HL-60/S4 treated with phorbol 12-myristate 13-acetate at 8.2 ng/mL for 4 days and 3 days (cell line): ENCODE results near the gene CCDC77.

Experiments used
- in situ Hi-C: fragments of 300-500 bp; cut with MboI; formaldehyde crosslinking; loops from 2 replicates; pipeline ENCODE4 v1.15.0; 2022; ENCODE audit warnings: low sequenced_read_pairs

CCDC77 gene

GRCh38 chr12:452667-453210 lies 51.3 kb downstream of the CCDC77 start:
- in situ Hi-C loops: no loop called here

DNA sequence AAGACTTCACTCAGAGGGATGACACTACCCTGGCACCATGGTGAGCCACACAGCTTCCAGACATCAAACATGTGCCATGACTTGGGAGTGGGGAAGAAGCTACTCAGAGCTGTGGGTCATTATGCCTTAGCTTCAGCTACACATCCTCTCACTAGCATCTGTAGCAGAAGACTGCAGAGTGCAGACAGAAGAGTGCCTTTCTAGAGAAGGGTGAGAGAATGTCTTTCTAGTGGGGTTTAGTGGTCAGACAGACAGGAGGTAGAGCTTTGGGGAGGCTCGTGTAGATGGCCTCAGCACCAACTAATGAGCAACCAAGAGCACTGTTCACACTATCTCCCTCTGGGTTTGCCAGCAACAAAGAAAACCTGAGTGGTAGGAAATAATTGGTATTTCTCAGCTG lies 53.4 kb downstream of the CCDC77 start:
- in situ Hi-C loops: no loop called here

GRCh38 chr12:455821-456220 lies 54.4 kb downstream of the CCDC77 start:
- in situ Hi-C loops: no loop called here

DNA sequence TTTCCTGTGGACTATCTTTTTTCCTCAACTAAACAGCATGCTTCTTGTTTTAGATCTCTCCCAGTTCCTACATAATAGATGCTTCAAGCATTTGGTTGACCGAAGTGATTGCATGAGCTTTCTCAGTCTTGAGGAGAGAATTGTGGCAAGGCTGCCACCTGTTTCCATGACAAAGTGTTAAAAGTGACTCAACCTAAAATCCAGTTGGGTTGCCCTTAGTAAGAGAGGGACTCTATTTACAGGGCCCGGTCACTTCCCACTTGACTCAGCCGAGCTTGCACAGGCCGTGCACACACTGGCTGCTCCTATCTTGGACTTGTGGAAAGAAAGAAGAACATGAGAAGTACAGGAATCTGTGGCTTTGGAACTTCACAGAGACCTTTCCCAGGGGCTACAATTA lies 56.2 kb downstream of the CCDC77 start:
- in situ Hi-C loops: no loop called here

GRCh38 chr12:459050-459429 lies 57.6 kb downstream of the CCDC77 start:
- in situ Hi-C loops: no loop called here

DNA sequence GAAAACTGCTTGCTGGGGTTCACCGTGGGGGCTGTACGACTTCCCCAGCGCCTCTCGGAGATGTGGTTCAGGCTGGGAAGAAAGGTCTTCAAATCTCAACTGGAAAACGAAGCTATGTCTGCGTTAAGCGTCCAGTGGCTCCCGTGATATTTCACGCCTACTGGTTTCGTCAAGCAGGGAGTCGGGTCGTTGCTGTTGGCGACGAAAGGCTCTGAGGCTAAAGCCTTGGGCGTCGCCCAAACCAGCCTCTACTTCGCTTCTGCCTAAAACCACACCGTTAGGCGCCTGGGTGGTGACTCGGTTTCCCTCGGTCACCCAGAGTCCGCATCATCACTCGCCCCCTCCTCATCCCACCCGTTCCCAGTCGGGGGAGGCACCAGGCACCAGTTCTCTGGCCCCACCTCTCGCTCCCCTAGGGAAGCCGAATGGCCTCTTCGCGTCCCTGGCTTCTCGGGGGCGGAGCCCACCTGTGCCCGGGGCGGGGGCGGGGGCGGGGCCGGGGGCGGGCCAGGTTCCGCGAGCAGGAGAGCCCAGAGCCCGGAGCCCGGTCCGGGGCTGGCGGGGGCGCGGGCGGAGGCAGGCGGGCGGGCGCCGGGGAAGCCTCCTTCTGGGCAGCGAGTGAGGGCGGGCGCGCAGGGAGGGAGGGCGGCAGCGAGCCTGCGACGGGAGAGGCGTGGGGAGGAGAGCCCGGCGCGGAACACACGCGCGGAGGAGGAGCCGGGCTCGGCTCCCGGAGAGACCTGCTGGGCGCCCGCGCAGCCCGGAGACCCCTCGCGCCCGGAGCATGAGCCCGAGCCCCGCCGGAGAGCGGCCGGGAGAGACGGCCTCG lies 58.2 kb downstream of the CCDC77 start, which contains the start of gene B4GALNT3:
Gene B4GALNT3, plus strand, starts transcription at position 510 of the 829 bp plus-strand sequence. CDS start 438 bp downstream, outside the sequence.
- in situ Hi-C loops: no loop called here

DNA sequence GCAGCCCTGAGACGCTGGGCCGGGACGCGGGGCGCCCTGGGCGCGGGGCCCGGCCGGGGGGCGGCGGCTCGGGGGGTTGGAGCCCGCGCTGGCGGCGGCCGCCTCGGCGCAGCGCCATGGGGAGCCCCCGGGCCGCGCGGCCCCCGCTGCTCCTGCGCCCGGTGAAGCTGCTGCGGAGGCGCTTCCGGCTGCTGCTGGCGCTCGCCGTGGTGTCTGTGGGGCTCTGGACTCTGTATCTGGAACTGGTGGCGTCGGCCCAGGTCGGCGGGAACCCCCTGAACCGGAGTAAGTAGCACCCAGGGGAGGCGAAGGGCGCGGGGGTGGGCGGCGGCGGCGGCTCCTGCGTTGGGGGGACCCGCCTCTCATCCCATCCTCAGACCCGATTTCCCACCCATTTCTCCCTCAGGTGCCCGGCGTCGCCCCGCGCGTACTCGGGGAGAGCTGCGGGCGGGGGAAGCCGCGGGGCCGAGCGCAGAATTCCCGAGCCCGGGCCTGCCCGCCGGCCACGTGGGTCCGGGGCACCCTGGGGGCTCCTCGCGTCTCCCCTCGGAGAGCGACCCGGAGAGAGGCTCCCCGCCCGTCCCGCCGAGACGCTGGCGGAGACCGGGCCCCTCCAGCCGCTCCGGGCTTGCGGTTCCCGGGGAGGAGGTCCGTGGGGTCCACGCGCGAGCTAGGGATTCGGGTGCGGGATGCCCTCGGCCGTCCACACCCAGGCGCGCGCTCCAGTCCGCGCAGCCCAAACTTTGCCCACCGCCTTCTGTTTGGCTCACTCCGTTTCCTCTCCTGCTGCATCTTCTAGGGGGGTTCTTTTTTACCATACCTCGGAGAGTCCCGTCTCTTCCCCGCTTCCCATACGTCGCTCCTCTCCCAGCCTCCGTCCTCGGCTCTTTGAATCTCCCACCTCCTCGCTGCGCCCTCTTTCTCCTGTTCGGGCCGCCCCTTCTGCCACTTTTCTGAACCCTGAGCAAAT lies 59.1 kb downstream of the CCDC77 start:
- in situ Hi-C loops: no loop called here

GRCh38 chr12:461425-461824 lies 60.0 kb downstream of the CCDC77 start:
- in situ Hi-C loops: no loop called here

GRCh38 chr12:462936-463705 lies 61.7 kb downstream of the CCDC77 start:
- in situ Hi-C loops: no loop called here

DNA sequence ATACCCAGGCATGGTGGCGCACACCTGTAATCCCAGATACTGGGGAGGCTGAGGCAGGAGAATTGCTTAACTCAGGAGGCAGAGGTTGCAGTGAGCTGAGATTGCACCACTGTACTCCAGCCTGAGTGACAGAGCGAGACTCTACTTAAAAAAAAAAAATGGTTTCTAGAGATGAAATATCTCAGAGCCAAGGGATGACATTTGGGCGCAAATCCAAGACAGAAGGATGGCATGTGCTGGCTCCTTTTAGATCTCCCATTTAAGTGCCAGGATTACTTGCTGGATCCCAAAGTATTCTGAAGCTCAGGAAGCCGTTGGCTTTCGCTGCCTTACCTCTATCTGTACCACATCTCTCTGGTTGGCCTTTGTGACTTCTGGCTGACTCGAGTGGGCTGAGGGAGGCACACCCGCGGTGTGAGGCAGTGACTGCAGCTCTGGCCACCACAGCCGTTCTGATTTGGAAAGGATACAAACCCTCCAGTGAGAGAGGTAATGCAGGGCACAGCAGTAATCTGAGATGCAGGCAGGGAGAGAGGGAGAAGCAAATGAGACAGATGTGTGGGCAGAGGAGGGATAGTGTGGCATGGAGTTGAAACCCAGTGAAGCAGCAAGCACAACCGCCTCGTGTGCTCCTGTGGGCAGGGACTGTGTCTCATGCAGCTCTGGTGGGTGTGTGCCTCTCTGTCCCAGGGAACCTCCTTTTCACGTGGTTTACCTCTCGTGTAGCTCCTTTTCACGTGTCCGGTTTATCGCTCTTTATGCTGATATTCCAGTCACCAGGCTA lies 63.2 kb downstream of the CCDC77 start:
- in situ Hi-C loops: no loop called here

DNA sequence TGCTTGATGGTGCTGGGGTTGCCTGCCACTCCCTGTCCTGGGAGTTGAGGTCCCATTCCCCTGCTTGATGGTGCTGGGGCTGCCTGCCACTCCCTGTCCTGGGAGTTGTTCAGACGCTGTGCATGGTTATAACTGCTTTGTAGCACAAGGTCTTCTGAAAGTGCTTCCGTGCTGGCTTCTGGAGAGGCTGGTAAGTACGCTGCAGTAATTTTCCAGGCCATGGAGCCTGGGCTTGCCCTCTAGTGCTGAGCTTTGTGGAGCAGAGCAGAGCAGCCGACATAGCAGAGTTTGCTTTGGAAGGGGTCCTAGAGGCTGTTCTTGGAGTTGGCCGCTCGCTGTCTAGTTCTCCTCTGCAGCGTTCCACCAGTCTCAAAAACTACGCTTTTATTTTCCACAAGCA lies 64.6 kb downstream of the CCDC77 start:
- in situ Hi-C loops: no loop called here

DNA sequence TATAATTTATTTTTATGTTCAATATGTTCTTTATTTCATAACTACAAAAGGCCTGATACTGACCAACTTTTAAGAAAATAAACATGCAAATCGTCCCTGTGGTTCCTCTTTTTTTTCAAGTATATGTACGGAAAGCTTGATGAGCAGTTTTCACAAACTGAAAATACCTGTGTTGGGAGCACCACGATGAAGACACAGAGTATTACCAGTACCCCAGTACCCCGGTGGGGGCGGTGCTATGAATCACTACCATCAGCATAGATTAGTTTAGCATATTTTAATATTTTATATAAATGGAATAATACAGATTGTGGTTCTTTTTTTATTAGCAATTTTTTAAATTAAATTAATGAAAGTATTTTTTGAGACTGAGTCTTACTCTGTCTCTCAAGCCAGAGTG lies 65.3 kb downstream of the CCDC77 start:
- in situ Hi-C loops: no loop called here

- in situ Hi-C loops: no loop called here
These were observed 66.1 kb downstream of the CCDC77 start for GRCh38 chr12:467591-467990.

- in situ Hi-C loops: no loop called here
These were observed 67.4 kb downstream of the CCDC77 start for GRCh38 chr12:468671-469389.

DNA sequence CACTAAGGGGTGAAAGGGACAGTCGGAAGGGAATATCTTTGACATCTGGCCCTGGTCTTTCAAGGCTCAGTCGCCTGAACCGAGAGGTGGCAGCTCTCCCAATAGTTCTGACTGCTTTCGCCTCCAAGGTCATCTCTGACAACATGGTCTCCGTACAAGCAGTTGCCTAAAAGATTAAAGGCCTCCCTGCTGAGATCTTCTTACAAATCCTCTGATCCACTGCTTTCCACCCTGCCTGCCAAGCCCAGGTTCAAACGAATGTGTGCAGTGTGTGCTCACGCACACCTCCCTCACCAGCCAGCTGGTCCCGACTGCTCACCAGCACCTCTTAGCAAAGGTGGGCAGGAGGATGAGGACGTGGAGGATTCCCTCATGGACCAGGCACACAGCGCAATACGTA lies 68.7 kb downstream of the CCDC77 start:
- in situ Hi-C loops: no loop called here

- in situ Hi-C loops: no loop called here
These were observed 71.8 kb downstream of the CCDC77 start for GRCh38 chr12:473198-473597.

DNA sequence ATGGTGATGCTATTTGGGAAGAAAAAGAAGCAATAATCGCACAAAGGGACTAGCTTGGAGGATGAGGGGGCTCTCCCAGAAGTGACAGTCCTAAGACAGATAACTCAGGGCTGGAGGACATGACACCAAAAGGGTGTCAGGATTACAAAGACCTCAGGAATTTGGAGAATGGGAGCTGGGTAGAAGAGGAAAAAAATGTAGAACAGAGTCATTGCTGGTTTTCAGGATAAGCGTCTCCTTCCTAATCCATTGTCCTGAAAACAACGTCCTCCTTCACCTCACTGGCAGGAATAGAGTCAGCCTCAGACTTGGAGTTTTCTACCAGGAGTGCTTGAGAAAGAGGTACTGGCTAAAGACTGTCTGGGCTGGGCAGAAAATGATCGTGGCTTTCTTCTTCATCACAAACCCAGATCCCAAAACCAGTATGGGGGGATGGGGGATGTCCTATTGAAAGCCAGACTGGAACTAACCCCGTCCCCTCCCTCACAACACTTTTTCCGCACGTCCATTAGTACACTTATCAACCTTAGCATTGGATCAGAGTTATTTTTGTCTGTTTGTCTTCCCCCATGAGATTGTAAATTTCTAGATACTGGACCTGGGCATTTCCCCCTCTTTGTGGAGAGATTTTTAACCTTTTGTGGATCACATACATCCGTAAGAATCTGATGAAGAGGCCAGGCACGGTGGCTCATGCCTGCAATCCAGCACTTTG lies 72.6 kb downstream of the CCDC77 start:
- in situ Hi-C loops: no loop called here

DNA sequence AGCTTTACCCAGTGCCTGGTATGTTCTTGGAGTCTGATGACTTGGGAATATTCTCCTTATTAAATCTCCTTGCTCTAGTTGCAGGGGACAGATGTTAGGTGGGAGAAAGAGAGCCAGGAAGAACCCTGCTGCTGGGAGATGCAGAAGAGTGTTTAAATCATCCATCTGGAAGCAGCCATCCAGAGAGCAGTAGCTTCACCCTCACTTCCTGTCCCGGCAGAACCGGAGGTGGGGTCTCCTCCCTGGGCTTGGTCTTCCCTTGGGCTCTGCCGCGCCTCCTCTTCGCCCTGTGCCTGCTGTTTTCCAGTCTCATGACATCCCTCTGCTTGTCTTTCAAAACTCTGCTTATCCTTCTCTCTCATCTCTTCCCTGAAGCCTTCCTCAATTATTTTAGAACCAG lies 73.8 kb downstream of the CCDC77 start:
- in situ Hi-C loops: no loop called here

- in situ Hi-C loops: no loop called here
These were observed 77.7 kb downstream of the CCDC77 start for GRCh38 chr12:479161-479560.
